ENCODE data around the gene PECR. TPM values are rescaled to one million over a fixed set of nuclear protein-coding genes. Genes with fewer than 3 reads are reported as not detected.
"Not testable (repeated sequence)": the region's sequence is repeated elsewhere in the genome, so short reads cannot be mapped to it uniquely, and the experiment has no call there.

PECR gene
- polyA plus RNA-seq, 4 donors = 39.8 to 49.6 (median 44.9) TPM

GRCh38 chr2:216004697-216005283 lies 76.8 kb downstream of the PECR start:
- no peak for DNase-seq (ENCODE audit: low read depth in 4 of 4, low spot score in 3 of 4)

GRCh38 chr2:216003876-216004696 lies 77.5 kb downstream of the PECR start:
- DNase-seq (ENCODE audit: low read depth in 4 of 4, low spot score in 3 of 4) = no peak

- DNase-seq (ENCODE audit: low read depth in 4 of 4, low spot score in 3 of 4) = no peak
These were observed 78.9 kb downstream of the PECR start for GRCh38 chr2:216002693-216003092.

GRCh38 chr2:216002101-216002678 lies 79.4 kb downstream of the PECR start:
- no peak for DNase-seq (ENCODE audit: low read depth in 4 of 4, low spot score in 3 of 4)

- no peak for DNase-seq (ENCODE audit: low read depth in 4 of 4, low spot score in 3 of 4)
These were observed 80.2 kb downstream of the PECR start for GRCh38 chr2:216001216-216002100.

- no peak for DNase-seq (ENCODE audit: low read depth in 4 of 4, low spot score in 3 of 4)
These were observed 83.0 kb downstream of the PECR start for GRCh38 chr2:215998636-215999035.

- DNase-seq (ENCODE audit: low read depth in 4 of 4, low spot score in 3 of 4) = no peak
These were observed 84.4 kb downstream of the PECR start for GRCh38 chr2:215997219-215997618.

GRCh38 chr2:215994911-215995310 lies 86.7 kb downstream of the PECR start:
- DNase-seq (ENCODE audit: low read depth in 4 of 4, low spot score in 3 of 4) = no peak

GRCh38 chr2:215988556-215989207 lies 92.9 kb downstream of the PECR start:
- DNase-seq (ENCODE audit: low read depth in 4 of 4, low spot score in 3 of 4) = not testable (repeated sequence)

Other genes starting within 250 kb of the PECR start
- gene MREG, start 68.3 kb downstream of the PECR start, polyA plus RNA-seq (ENCODE audit: insufficient read length in 4 of 4) = 10 to 100 TPM; 17.0 to 21.4 (median 20.3) TPM
- gene TMEM169, start 110 bp upstream of the PECR start, polyA plus RNA-seq (ENCODE audit: insufficient read length in 4 of 4) = 10 to 100 TPM; 14.0 to 16.7 (median 14.5) TPM
- 100 to 1,000 TPM; 308 to 423 (median 375) TPM for gene XRCC5, start 27.5 kb upstream of the PECR start, polyA plus RNA-seq (ENCODE audit: insufficient read length in 4 of 4)

Data from right renal pelvis (tissue), 4 donors.